AG04449 (cell line): ENCODE measurements around the gene OR4N2.
"Not testable (repeated sequence)": the region's sequence is repeated elsewhere in the genome, so short reads cannot be mapped to it uniquely, and the experiment has no call there.

Experiments used
- CTCF ChIA-PET: fragments of 350-600 bp; formaldehyde crosslinking; extraction: SDS; loops from one replicate; lab custom pipeline; 2021; ENCODE audit warnings: antibody characterized with exemption; lab: Yijun Ruan, JAX
- POLR2A ChIA-PET: fragments of 400-600, 350-600 bp; formaldehyde crosslinking; extraction: SDS; loops from one replicate; lab custom pipeline; 2020; ENCODE audit warnings: antibody characterized with exemption, inconsistent platforms; lab: Yijun Ruan, JAX
- DNase-seq: peaks from one replicate; pipeline ENCODE4 v3.0.0-alpha.2; 2010; ENCODE audit warnings: low read depth, low spot score
- H3K4me3 ChIP-seq: 2 replicates; pipeline ENCODE4 v1.5.1; 2011; ENCODE audit warnings: low read depth, mild to moderate bottlenecking, control low read depth, low read length
- TF ChIP-seq, protein P1 (sequence below): IDR thresholded peaks from one replicate; pipeline ENCODE4 v1.5.1; 2011; ENCODE audit warnings: mild to moderate bottlenecking, moderate library complexity, low read length, control low read depth, inconsistent platforms; ENCODE audit not compliant: insufficient read depth; ENCODE audit errors: missing control alignments

Gene OR4N2, protein sequence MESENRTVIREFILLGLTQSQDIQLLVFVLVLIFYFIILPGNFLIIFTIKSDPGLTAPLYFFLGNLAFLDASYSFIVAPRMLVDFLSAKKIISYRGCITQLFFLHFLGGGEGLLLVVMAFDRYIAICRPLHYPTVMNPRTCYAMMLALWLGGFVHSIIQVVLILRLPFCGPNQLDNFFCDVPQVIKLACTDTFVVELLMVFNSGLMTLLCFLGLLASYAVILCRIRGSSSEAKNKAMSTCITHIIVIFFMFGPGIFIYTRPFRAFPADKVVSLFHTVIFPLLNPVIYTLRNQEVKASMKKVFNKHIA

DNA sequence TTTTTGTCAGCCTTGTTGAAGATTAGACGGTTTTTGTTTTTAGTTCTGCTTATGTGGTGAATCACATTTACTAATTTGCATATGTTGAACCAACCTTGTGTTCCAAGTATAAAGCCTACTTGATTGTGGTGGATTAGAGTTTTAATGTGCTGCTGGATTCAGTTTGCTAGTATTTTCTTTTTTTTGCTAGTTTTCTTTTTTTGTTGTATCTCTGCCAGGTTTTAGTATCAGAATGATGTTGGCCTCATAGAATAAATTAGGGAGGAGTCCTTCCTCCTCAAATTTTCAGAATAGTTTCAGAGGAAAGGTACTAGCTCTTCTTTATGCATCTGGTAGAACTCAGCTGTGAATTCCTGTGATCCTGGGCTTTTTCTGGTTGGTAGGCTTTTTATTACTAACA, at the start of gene OR4N2:
TSS of gene OR4N2 (plus strand) at position 301 of the 400 bp plus-strand sequence. CDS start 23,679 bp downstream, outside the sequence.
- POLR2A ChIA-PET, CTCF ChIA-PET, H3K4me3 ChIP-seq, DNase-seq: not testable (repeated sequence)

- CTCF ChIA-PET = no interaction called here
- POLR2A ChIA-PET = no interaction called here
- TF ChIP-seq, protein P1, sequence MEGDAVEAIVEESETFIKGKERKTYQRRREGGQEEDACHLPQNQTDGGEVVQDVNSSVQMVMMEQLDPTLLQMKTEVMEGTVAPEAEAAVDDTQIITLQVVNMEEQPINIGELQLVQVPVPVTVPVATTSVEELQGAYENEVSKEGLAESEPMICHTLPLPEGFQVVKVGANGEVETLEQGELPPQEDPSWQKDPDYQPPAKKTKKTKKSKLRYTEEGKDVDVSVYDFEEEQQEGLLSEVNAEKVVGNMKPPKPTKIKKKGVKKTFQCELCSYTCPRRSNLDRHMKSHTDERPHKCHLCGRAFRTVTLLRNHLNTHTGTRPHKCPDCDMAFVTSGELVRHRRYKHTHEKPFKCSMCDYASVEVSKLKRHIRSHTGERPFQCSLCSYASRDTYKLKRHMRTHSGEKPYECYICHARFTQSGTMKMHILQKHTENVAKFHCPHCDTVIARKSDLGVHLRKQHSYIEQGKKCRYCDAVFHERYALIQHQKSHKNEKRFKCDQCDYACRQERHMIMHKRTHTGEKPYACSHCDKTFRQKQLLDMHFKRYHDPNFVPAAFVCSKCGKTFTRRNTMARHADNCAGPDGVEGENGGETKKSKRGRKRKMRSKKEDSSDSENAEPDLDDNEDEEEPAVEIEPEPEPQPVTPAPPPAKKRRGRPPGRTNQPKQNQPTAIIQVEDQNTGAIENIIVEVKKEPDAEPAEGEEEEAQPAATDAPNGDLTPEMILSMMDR = no peak
- DNase-seq = no peak
- no peak overlapping the region for H3K4me3 ChIP-seq
Measured at GRCh38 chr14:19754172-19754571, 49.4 kb upstream of the OR4N2 start.

GRCh38 chr14:19771491-19771890, 32.1 kb upstream of the OR4N2 start:
- POLR2A ChIA-PET, CTCF ChIA-PET: not testable (repeated sequence)

GRCh38 chr14:19771895-19772430, 31.6 kb upstream of the OR4N2 start:
- CTCF ChIA-PET = no interaction called here
- no peak overlapping the region for H3K4me3 ChIP-seq
- POLR2A ChIA-PET = no interaction called here

More at GRCh38 chr14:19771491-19771890, 32.1 kb upstream of the OR4N2 start:
- not testable (repeated sequence) for DNase-seq, H3K4me3 ChIP-seq

GRCh38 chr14:19772454-19772853, 31.1 kb upstream of the OR4N2 start:
- CTCF ChIA-PET, DNase-seq, H3K4me3 ChIP-seq, POLR2A ChIA-PET: not testable (repeated sequence)

More at GRCh38 chr14:19771895-19772430, 31.6 kb upstream of the OR4N2 start:
- TF ChIP-seq, protein P1 = no peak
- no peak for DNase-seq

GRCh38 chr14:19773204-19773603, 30.4 kb upstream of the OR4N2 start, which contains the start of gene OR4M1:
Gene OR4M1 (plus strand): TSS chr14:19773504. CDS start chr14:19780323, 6,819 bp downstream.
- POLR2A ChIA-PET, DNase-seq, CTCF ChIA-PET, H3K4me3 ChIP-seq: not testable (repeated sequence)

DNA sequence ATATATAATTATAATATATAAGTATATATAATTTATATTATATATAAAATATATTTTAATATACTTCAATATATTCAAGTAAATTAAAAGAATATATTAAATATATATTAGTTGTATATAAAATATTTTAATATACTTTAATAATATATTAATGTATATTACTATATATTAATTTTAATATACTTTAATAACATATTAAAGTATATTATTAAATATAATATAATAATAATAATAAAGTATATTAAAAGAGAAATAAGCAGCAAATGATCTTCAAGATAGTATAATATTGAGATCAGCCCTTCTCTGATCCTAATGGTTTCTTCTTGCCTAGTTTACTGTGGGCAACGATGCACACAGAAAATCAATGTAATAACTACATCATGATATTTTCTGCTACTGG, 28.0 kb upstream of the OR4N2 start:
- POLR2A ChIA-PET = interaction anchor here (0.6 kb wide), 1 partner anchor 403 kb away, joined by 3 read pairs; no protein-coding TSS in a partner anchor
- DNase-seq = no peak
- CTCF ChIA-PET = no interaction called here
- no peak overlapping the region for H3K4me3 ChIP-seq
- TF ChIP-seq, protein P1 = no peak

DNA sequence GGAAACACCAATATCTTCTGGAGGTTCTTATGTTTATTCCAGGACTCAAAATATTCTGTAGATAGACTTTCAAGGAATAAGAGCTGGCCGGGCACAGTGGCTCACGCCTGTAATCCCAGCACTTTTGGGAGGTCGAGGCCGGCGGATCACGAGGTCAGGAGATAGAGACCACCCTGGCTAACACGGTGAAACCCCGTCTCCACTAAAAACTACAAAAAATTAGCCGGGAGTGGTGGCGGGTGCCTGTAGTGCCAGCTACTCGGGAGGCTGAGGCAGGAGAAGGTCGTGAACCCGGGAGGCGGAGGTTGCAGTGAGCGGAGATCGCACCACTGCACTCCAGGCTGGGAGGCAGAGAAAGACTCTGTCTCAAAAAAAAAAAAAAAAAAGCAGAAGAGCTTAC, 17.7 kb upstream of the OR4N2 start:
- H3K4me3 ChIP-seq, POLR2A ChIA-PET, CTCF ChIA-PET, DNase-seq: not testable (repeated sequence)

- H3K4me3 ChIP-seq, DNase-seq, POLR2A ChIA-PET, CTCF ChIA-PET: not testable (repeated sequence)
Measured at GRCh38 chr14:19787318-19787717, 16.3 kb upstream of the OR4N2 start.

- H3K4me3 ChIP-seq, POLR2A ChIA-PET, CTCF ChIA-PET, DNase-seq: not testable (repeated sequence)
Measured at GRCh38 chr14:19788150-19788549, 15.4 kb upstream of the OR4N2 start.

GRCh38 chr14:19796520-19797108, 7.0 kb upstream of the OR4N2 start:
- H3K4me3 ChIP-seq, CTCF ChIA-PET, POLR2A ChIA-PET, DNase-seq: not testable (repeated sequence)
